T follicular helper cell (primary cell): Measurements from ENCODE around the gene BCAR1.
"Not testable (repeated sequence)": the region's sequence is repeated elsewhere in the genome, so short reads cannot be mapped to it uniquely, and the experiment has no call there.

Experiments used
- DNase-seq: peaks from one replicate; pipeline ENCODE4 v3.0.0-alpha.2; 2020; ENCODE audit warnings: low read depth
- total RNA-seq, 2 experiments: gene quantifications; one replicate each; lab custom pipeline; 2026; lab: John Stamatoyannopoulos, UW

BCAR1 gene
- total RNA-seq, result 0.66 to 1.1 reads per million in 2 experiments

GRCh38 chr16:75251280-75252048, at the start of gene BCAR1:
Gene BCAR1 (minus strand): TSS chr16:75251624. CDS start chr16:75251482, 142 bp downstream.
- no peak for DNase-seq

- no peak for DNase-seq
These were observed 46.8 kb upstream of the BCAR1 start for GRCh38 chr16:75298267-75298666.

GRCh38 chr16:75296606-75297005, 45.2 kb upstream of the BCAR1 start:
- no peak for DNase-seq

GRCh38 chr16:75294773-75295459, 43.5 kb upstream of the BCAR1 start:
- no peak for DNase-seq

- DNase-seq, result no peak
These were observed 42.3 kb upstream of the BCAR1 start for GRCh38 chr16:75293772-75294171.

GRCh38 chr16:75293173-75293572, 41.7 kb upstream of the BCAR1 start:
- no peak for DNase-seq

- DNase-seq, result no peak
These were observed 41.3 kb upstream of the BCAR1 start for GRCh38 chr16:75292691-75293090.

- no peak for DNase-seq
These were observed 37.8 kb upstream of the BCAR1 start for GRCh38 chr16:75289189-75289588.

- no peak for DNase-seq
These were observed 37.2 kb upstream of the BCAR1 start for GRCh38 chr16:75288596-75289120.

GRCh38 chr16:75288181-75288580, 36.8 kb upstream of the BCAR1 start:
- DNase-seq, result no peak

- DNase-seq, result no peak
These were observed 36.3 kb upstream of the BCAR1 start for GRCh38 chr16:75287708-75288107.

- no peak for DNase-seq
These were observed 35.0 kb upstream of the BCAR1 start for GRCh38 chr16:75286389-75286788.

- no peak for DNase-seq
These were observed 31.2 kb upstream of the BCAR1 start for GRCh38 chr16:75282466-75283281.

- no peak for DNase-seq
These were observed 30.4 kb upstream of the BCAR1 start for GRCh38 chr16:75281826-75282225.

- not testable (repeated sequence) for DNase-seq
These were observed 29.6 kb upstream of the BCAR1 start for GRCh38 chr16:75281009-75281408.

GRCh38 chr16:75280331-75280804, 28.9 kb upstream of the BCAR1 start:
- DNase-seq, result no peak

GRCh38 chr16:75279305-75279704, 27.9 kb upstream of the BCAR1 start:
- no peak for DNase-seq

- no peak for DNase-seq
These were observed 21.9 kb upstream of the BCAR1 start for GRCh38 chr16:75273054-75273925.

- not testable (repeated sequence) for DNase-seq
These were observed 21.2 kb upstream of the BCAR1 start for GRCh38 chr16:75272629-75273028.

- no peak for DNase-seq
These were observed 20.7 kb upstream of the BCAR1 start for GRCh38 chr16:75272097-75272551.
